A673 (cell line): ENCODE measurements around the gene EEF2K. TPM values are rescaled to one million over a fixed set of nuclear protein-coding genes. Genes with fewer than 3 reads are reported as not detected.
A peak's percentile ranks its signal among the peaks of the same experiment; 100 is the strongest.

Source experiments
- BruUV-seq: library from RNA; stranded (reverse); fragments of 400-500 nt; replicated peaks from 2 replicates; lab custom pipeline; 2021; lab: Mats Ljungman, UMichigan
- CTCF ChIA-PET: fragments of 300-600 bp; sonication (Branson Sonifier 250); formaldehyde crosslinking; loops from one replicate; lab custom pipeline; 2022; ENCODE audit warnings: antibody characterized with exemption; lab: Charles Lee
- POLR2A ChIA-PET: fragments of 300-600 bp; sonication (Branson Sonifier 250); formaldehyde crosslinking; loops from one replicate; lab custom pipeline; 2022; ENCODE audit warnings: antibody characterized with exemption; ENCODE audit not compliant: low non-redundant PET; lab: Charles Lee
- DNase-seq: peaks from one replicate; pipeline ENCODE4 v3.0.0-alpha.2; 2015; ENCODE audit warnings: low spot score
- H3K27ac ChIP-seq: fragments of 200-600 bp; sonication (generic); 2 replicates; pipeline ENCODE4 v1.5.1; 2016; ENCODE audit warnings: mixed run types, low read depth, mild to moderate bottlenecking, mixed read lengths, antibody characterized with exemption, low read length; ENCODE audit not compliant: poor library complexity, severe bottlenecking
- H3K27me3 ChIP-seq: fragments of 200-600 bp; sonication (generic); replicated peaks from 2 replicates; pipeline ENCODE4 v1.6.1; 2017; ENCODE audit warnings: mixed run types, low read depth, mild to moderate bottlenecking, mixed read lengths, antibody characterized with exemption, low read length; ENCODE audit not compliant: insufficient read depth, poor library complexity
- H3K36me3 ChIP-seq: fragments of 200-600 bp; sonication (generic); 2 replicates; pipeline ENCODE4 v1.6.1; 2016; ENCODE audit warnings: mixed run types, mild to moderate bottlenecking, mixed read lengths, antibody characterized with exemption, low read length; ENCODE audit not compliant: insufficient read depth, poor library complexity, severe bottlenecking
- H3K4me1 ChIP-seq: fragments of 200-600 bp; sonication (generic); 2 replicates; pipeline ENCODE4 v1.6.1; 2017; ENCODE audit warnings: mixed run types, mild to moderate bottlenecking, mixed read lengths, antibody characterized with exemption, low read length; ENCODE audit not compliant: insufficient read depth, poor library complexity, severe bottlenecking
- H3K4me3 ChIP-seq: fragments of 200-600 bp; sonication (generic); 2 replicates; pipeline ENCODE4 v1.5.1; 2016; ENCODE audit warnings: low read depth, mixed run types, mild to moderate bottlenecking, mixed read lengths, low read length; ENCODE audit not compliant: poor library complexity, severe bottlenecking
- H3K9me3 ChIP-seq: fragments of 200-600 bp; sonication (generic); 2 replicates; pipeline ENCODE4 v1.6.1; 2016; ENCODE audit warnings: mixed run types, low read depth, mild to moderate bottlenecking, mixed read lengths, antibody characterized with exemption, low read length; ENCODE audit not compliant: poor library complexity, severe bottlenecking
- CTCF ChIP-seq: fragments of 300-800, 200-600 bp; sonication (generic); conservative IDR thresholded peaks from 2 replicates; pipeline ENCODE4 v1.5.1; 2017; ENCODE audit warnings: low read depth, mild to moderate bottlenecking, antibody characterized with exemption, low read length, moderate library complexity, mixed read lengths
- EZH2 ChIP-seq: fragments of 200-600 bp; sonication (generic); IDR thresholded peaks from 2 replicates; pipeline ENCODE4 v1.6.1; 2017; ENCODE audit warnings: borderline replicate concordance, low read depth, mild to moderate bottlenecking, mixed read lengths, antibody characterized with exemption, low read length; ENCODE audit not compliant: poor library complexity, severe bottlenecking
- intact Hi-C: fragments of 100-400 bp; cut with micrococcal nuclease; formaldehyde crosslinking; loops from one replicate; pipeline ENCODE4 v1.10.0; 2022; ENCODE audit not compliant: unreplicated experiment
- total RNA-seq: library from RNA; stranded (reverse); gene quantifications from 2 replicates; pipeline ENCODE4 v1.2.3, GENCODE V29; 2021

The EEF2K gene
- total RNA-seq, 1 experiment from 2014 or later = 14.3 TPM

- TF ChIP-seq CTCF = no peak
- peak overlapping the region; percentile 63 for H3K4me3 ChIP-seq
- CTCF ChIA-PET = interaction anchor here (1.3 to 1.6 kb wide), 4 partner anchors 67 to 239 kb away, joined by 3 to 15 read pairs (median 4); no protein-coding TSS in a partner anchor
- H3K4me1 ChIP-seq = peaks cover 15% of the 10 kb centered on the region
- no TSS peak for BruUV-seq
- no peaks in the 10 kb centered on the region for H3K9me3 ChIP-seq
- no peak for DNase-seq
- intact Hi-C loops = loop anchor here (2.0 to 10.0 kb wide), 2 partner anchors 237 to 365 kb away; partner anchors contain the start of gene UQCRC2
- H3K27me3 ChIP-seq = no peaks in the 10 kb centered on the region
- POLR2A ChIA-PET = no interaction called here
- H3K27ac ChIP-seq = no peak overlapping the region
- no peaks in the 10 kb centered on the region for H3K36me3 ChIP-seq
Measured at GRCh38 chr16:22189473-22190080, 16.5 kb upstream of the EEF2K start.

- no TSS peak for BruUV-seq
Measured at GRCh38 chr16:22190081-22190775, 15.8 kb upstream of the EEF2K start.

GRCh38 chr16:22190776-22191531 lies 15.1 kb upstream of the EEF2K start:
- peak; percentile 98 for DNase-seq
- Histone ChIP-seq H3K4me1 (peaks cover 15% of the 10 kb centered on the region), H3K27ac (peak overlapping the region; percentile 85), H3K9me3 (no peaks in the 10 kb centered on the region), H3K36me3 (no peaks in the 10 kb centered on the region), H3K4me3 (peak overlapping the region; percentile 63), H3K27me3 (no peaks in the 10 kb centered on the region)
- TF ChIP-seq CTCF (no peak), EZH2 (no peak)
- intact Hi-C loops = no loop called here
- CTCF ChIA-PET = interaction anchor here (0.6 kb wide), 2 partner anchors 14 to 44 kb away, joined by 7 to 8 read pairs; no protein-coding TSS in a partner anchor
- no TSS peak for BruUV-seq
- POLR2A ChIA-PET = no interaction called here

More at GRCh38 chr16:22190081-22190775, 15.8 kb upstream of the EEF2K start:
- Histone ChIP-seq H3K4me1 (peaks cover 15% of the 10 kb centered on the region), H3K27me3 (no peaks in the 10 kb centered on the region), H3K4me3 (peak overlapping the region; percentile 63), H3K9me3 (no peaks in the 10 kb centered on the region), H3K27ac (peak overlapping the region; percentile 54), H3K36me3 (no peaks in the 10 kb centered on the region)
- DNase-seq = peak; percentile 98
- TF ChIP-seq CTCF = no peak
- no peak for TF ChIP-seq EZH2
- ChIA-PET POLR2A (no interaction called here), CTCF (no interaction called here)
- intact Hi-C loops = no loop called here
